Vagina (tissue), 2 donors: ENCODE data around the gene CSMD2.

Experiments used
- POLR2A ChIP-seq, 2 donors: fragments of 450-650 bp; IDR thresholded peaks; one replicate each; pipeline ENCODE4 v1.6.1; 2017; ENCODE audit warnings: antibody characterized with exemption in 2 of 2, mild to moderate bottlenecking in 2 of 2, moderate library complexity in 2 of 2
- POLR2AphosphoS5 ChIP-seq, 2 donors: sonication (generic); formaldehyde crosslinking; IDR thresholded peaks; one replicate each; pipeline ENCODE4 v1.9.0; 2017; ENCODE audit warnings: antibody characterized with exemption in 2 of 2, mild to moderate bottlenecking in 2 of 2, low read depth in 1 of 2; ENCODE audit not compliant: insufficient read depth in 1 of 2
- TF ChIP-seq, protein P1 (sequence below), 3 experiments: fragments of 450-650 bp in 2 of 3; fragments of 200-600 bp in 1 of 3; sonication (generic) in 1 of 3; IDR thresholded peaks; one replicate each; pipeline ENCODE4 v1.5.1; 2017 to 2019; ENCODE audit warnings: antibody characterized with exemption in 3 of 3, mild to moderate bottlenecking in 2 of 3, moderate library complexity in 2 of 3

DNA sequence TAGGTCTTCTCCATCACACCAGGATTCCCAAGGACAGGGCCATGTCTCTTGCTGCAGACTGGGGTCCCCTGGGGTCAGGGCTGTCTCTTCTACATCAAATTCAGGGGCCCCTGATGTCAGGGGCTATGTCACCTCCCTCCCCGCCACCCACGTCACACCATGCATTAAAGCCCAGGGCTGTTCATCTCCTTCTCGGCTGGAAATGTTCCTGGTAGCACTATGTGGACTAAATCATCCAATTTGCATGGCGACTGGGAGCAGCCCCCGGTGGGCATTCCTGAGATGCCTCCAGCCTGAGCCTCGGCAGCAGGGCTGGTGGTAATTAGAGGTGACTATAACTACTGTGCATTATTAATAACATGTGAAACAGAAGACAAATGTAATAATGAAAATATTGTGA lies 452.8 kb downstream of the CSMD2 start:
- TF ChIP-seq, protein P1, sequence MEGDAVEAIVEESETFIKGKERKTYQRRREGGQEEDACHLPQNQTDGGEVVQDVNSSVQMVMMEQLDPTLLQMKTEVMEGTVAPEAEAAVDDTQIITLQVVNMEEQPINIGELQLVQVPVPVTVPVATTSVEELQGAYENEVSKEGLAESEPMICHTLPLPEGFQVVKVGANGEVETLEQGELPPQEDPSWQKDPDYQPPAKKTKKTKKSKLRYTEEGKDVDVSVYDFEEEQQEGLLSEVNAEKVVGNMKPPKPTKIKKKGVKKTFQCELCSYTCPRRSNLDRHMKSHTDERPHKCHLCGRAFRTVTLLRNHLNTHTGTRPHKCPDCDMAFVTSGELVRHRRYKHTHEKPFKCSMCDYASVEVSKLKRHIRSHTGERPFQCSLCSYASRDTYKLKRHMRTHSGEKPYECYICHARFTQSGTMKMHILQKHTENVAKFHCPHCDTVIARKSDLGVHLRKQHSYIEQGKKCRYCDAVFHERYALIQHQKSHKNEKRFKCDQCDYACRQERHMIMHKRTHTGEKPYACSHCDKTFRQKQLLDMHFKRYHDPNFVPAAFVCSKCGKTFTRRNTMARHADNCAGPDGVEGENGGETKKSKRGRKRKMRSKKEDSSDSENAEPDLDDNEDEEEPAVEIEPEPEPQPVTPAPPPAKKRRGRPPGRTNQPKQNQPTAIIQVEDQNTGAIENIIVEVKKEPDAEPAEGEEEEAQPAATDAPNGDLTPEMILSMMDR (IDR thresholded peaks at IDR 0.05), result no peak
- TF ChIP-seq POLR2A (IDR thresholded peaks at IDR 0.05), result no peak
- no peak for TF ChIP-seq POLR2AphosphoS5 (IDR thresholded peaks at IDR 0.05; ENCODE audit: insufficient read depth in 1 of 2, low read depth in 1 of 2)
